GM19239 (cell line): ENCODE results near the gene LEKR1.
"Not testable (repeated sequence)": the region's sequence is repeated elsewhere in the genome, so short reads cannot be mapped to it uniquely, and the experiment has no call there.

ENCODE experiments used
- DNase-seq: peaks from one replicate; pipeline ENCODE4 v3.0.0; 2011; ENCODE audit warnings: low spot score; ENCODE audit not compliant: insufficient read length
- FAIRE-seq: peaks from 2 replicates; lab custom pipeline; 2011; peaks lifted over from hg19 to GRCh38; lab: Jason Lieb, UNC

Gene LEKR1

DNA sequence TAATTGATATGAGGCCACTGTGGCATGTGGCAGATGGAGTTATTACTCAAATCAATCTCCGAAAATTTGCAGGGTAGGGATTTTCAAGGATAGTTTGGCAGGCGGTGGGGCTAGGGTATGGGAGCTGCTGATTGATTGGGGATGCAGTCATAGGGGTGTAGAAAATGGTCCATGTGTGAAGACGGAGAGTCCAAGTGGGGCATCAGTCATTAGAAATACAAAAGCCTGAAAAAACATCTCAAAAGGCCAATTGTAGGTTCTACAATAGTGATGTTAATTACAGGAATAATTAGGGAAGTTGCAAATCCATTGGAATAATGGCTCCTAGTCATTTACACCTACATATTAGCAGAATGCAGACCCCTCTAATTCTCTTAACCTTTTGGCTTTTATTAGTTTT lies 4.9 kb downstream of the LEKR1 start:
- FAIRE-seq (no peak), DNase-seq (no peak)

DNA sequence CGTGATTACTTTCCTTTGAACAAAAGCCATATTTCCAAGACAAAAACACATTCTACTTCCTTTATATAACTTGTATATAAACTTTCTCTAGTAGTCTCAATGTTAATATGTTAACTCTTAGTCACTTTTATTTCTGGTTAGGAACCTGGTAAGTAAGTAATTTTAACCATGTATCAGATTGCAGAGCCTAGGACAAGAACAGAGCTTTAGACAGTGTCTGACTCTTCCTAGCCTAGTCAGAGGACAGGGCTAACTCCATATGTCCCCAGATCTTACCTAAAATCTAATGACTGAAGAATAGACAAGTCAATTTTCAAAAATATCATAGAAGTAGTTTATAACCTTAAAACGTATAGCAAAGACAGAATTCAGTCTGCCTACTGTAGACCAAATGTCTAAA lies 8.3 kb downstream of the LEKR1 start:
- FAIRE-seq (peak; percentile 72), DNase-seq (no peak)

DNA sequence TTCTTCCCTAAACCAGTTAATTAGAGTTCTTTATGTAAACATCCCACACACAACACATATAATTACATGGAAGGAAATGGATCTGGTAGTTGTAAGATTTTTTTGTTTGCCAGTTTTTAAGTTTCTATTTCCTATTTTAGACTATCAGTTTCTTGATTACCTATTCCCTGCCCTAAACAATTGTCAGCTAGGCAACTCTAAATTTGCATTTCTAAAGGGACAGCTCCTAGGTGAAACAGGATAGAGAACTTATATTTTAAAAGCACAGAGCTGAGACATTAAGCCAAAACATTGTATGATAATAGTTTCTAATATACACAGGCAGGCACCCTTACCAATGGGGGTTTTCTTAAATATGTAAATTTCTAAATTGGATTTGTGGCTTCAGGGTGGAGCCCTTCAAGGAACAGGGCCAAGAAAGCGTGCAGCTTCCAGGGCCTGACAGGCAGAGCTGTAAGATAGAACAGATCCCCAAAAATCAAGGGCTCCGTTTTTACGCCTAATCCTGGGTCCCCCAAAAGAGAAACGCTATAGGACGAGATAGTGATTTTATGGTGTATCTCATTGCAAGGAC lies 8.9 kb downstream of the LEKR1 start:
- DNase-seq = no peak
- peak; percentile 84 for FAIRE-seq

GRCh38 chr3:156836701-156837100 lies 10.5 kb downstream of the LEKR1 start:
- no peak for DNase-seq
- FAIRE-seq = no peak

GRCh38 chr3:156837115-156837514 lies 11.0 kb downstream of the LEKR1 start:
- no peak for DNase-seq
- no peak for FAIRE-seq

GRCh38 chr3:156838035-156838434 lies 11.9 kb downstream of the LEKR1 start:
- DNase-seq (no peak), FAIRE-seq (no peak)

DNA sequence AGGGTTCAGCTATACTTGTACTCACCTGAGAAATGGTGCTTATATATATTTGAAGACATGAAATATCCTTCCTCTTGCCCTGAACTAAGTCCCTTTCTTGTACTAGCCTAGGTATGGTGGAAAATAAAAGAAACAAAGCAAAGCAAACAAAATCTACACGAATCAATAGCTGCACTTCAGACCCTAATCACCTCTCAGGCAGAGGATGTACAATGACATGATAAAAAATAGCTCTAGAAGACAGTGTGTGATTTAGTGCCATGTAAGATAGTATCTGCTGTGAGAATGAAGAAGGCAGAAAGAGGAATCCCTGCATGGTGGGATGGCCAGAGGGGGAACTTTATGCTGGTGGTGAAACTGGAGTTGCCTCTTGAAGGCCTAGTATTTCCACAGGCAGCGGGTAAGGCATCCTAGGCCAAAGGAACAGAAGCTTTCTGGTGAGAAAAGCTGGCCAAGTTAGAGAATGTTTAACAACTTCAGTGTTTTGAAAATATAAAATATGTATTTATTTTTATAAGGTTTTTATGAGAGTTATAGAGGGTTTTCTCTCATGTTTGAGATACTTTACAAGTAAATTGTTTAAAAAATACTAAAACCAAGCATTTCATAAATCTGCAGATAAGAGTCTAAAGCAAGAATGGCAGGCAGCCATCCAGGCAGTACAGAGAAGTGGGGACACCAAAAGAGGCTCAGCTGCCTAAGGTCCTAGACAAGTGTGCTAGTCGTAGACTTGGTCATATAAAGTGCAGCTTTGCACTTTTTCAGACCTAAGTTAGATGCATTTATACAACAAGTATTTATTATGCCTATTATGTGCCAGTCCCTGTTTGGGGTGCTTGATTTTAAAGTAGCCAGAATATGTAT lies 14.9 kb downstream of the LEKR1 start:
- DNase-seq = no peak
- no peak for FAIRE-seq

- DNase-seq = no peak
- FAIRE-seq = no peak
Observed at GRCh38 chr3:156843071-156843808, 17.1 kb downstream of the LEKR1 start.

DNA sequence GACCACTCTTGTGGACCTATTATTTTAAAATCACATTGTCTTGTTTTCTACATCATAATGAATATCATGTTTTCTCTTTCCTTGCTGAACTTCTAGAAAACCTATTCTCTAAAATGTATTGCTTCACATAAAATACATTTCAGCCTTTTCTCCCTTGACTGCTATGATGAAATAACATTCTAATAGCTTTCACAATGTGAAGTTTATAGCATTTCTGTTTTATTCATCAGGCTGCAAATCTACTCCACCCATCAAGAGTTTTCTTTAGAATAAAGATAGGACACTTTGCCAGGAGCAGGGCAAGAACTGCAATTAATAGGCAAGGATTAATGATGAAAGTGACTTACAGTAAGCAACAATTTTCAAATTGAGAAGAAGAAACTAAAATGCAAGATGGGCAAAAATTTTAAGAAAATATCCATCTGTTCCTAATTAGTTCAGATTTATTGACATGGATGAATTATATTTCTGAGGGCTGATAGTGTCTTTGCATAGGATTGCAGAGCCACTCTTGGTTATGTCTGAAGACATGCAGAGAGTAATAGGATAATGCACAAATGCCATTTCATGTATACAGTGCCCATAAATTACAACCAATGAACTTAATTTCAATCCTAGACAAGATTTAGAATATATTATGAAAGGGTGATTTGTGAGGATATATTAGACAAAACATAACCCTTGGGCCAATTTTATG lies 21.7 kb downstream of the LEKR1 start:
- no peak for DNase-seq
- no peak for FAIRE-seq

DNA sequence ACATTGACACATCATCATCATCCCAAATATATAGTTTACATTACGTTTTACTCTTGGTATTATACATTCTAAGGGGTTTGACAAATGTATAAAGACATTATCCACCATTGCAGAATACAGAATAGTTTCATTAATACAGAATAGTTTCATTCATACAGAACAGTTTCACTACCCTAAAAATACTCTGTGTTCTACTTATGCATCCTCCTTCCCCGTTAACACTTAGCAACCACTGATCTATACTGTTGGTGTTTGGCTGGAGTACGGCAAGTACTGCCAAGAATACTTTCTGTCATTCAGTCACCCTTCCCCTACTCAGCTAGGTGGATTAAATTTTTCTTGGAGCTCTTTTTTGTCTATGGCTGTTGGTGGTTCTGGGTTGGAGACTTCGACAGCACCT lies 33.4 kb downstream of the LEKR1 start:
- FAIRE-seq (peak; percentile 91), DNase-seq (no peak)

- DNase-seq (no peak), FAIRE-seq (peak; percentile 35)
Observed at GRCh38 chr3:156860873-156861272, 34.7 kb downstream of the LEKR1 start.

GRCh38 chr3:156862338-156862737 lies 36.2 kb downstream of the LEKR1 start:
- no peak for FAIRE-seq
- no peak for DNase-seq

GRCh38 chr3:156865732-156866131 lies 39.6 kb downstream of the LEKR1 start:
- FAIRE-seq = no peak
- no peak for DNase-seq

DNA sequence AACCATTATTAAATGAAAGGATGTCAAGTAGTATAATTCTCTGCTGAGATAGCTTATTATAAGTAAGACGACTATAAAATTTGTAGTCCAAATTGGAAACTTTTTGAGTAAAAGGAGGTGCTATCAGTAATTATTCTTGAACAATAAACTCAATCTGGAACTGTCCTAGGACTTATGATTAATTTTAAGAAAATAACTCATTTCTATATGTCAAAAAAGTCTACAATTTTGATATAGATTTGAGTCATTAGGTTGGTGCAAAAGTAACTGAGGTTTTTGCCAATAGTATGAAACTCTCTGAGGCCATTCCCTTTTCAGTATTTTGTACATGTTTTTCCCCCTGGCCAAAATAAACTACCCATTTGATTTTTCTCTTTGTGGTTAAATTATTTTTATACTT lies 41.0 kb downstream of the LEKR1 start:
- no peak for FAIRE-seq
- DNase-seq = no peak

DNA sequence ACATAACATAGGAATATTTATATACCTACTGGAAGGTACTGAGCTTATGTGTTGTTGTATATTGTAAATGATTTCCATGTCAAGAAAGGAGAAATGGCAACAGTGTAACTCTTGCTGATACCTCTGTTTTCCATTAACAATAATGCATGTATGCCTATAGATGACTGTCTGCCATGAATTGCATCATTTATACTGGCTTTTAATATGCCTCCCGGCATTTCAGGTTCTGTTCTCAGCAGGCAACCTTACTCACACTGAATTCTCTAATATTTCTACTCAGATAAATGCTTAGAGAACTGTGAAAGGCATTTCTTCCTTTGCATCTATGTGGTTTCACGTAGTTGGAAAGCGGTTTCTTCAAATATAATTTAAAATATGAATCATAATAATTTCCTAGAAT lies 41.8 kb downstream of the LEKR1 start:
- no peak for DNase-seq

DNA sequence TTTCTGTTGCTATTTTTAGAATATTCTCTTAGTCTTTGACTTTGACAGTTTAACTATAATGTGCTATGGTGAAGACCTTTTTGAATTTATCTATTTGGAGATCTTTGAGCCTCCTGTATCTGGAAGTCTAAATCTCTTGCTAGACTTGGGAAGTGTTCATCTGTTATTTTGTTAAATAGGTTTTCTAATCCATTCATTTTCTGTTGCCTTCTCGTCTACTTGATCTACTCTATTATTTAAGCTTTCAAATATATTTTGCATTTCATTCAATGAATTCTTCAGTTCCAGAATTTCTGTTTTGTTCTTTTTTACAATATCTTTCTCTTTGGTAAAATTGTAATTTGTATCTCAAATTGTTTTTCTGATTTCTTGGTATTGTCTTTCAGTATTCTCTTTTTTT lies 47.8 kb downstream of the LEKR1 start:
- DNase-seq (no peak), FAIRE-seq (no peak)

More for the DNA sequence above, 41.8 kb downstream of the LEKR1 start:
- FAIRE-seq = no peak

- not testable (repeated sequence) for FAIRE-seq, DNase-seq
Observed at GRCh38 chr3:156879491-156879890, 53.3 kb downstream of the LEKR1 start.

DNA sequence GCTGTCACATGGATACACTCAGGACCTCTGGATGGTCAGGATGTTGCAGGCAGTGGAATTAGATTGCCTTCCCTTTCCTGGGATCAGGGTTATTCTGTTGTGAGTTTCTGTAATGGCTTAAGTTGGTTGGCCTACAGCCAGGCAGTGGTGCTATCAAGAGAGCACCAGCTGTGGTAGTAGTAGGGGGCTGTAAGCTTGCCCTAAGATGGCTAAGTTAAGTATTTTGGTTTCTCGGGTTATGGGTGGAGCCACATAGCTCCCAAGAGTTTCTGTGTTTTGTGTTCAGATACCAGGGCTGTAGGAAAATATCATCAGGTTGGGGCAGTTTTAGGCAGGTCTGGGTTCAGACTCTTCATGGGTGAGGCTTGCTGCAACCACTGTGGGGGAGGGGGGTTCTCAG lies 59.6 kb downstream of the LEKR1 start:
- FAIRE-seq (no peak), DNase-seq (no peak)

- DNase-seq (no peak), FAIRE-seq (peak; percentile 8)
Observed at GRCh38 chr3:156888176-156888575, 62.0 kb downstream of the LEKR1 start.

- DNase-seq (no peak), FAIRE-seq (no peak)
Observed at GRCh38 chr3:156888576-156888975, 62.4 kb downstream of the LEKR1 start.

DNA sequence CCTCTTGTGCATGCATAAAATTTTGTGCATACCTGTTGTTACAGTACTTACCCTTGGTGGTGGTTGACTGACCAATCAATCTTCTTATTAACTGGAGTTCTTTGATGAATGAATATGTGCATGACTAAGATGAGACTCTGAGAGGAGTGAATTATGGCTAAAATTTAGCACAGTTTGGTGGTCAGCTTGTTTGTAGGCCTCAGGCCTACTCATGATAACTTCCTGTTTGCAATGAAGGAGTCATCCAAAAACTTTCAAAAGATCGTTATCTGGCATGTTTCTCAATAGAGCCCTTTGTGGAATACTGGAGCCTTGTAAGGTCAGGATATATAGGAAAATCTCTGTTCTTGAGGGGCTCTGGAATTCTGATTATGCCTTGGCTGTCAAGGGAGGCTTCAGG lies 66.5 kb downstream of the LEKR1 start:
- DNase-seq (no peak), FAIRE-seq (no peak)
